Esophagus squamous epithelium (tissue), 5 donors: ENCODE measurements around the gene WIZ. TPM values are rescaled to one million over a fixed set of nuclear protein-coding genes. Genes with fewer than 3 reads are reported as not detected.

Experiments used
- DNase-seq: peaks from one replicate; lab custom pipeline; 2025; lab: John Stamatoyannopoulos, UW
- H3K27ac ChIP-seq, 4 donors: fragments of 200-600 bp; sonication (generic); one replicate each; pipeline ENCODE4 v1.5.1; 2016 to 2019; ENCODE audit warnings: mild to moderate bottlenecking in 1 of 4
- H3K27me3 ChIP-seq, 4 donors: fragments of 200-600 bp; sonication (generic); 1 replicate in 3 of 4; 2 replicates in 1 of 4; pipeline versions ENCODE4 v1.5.1 to v1.6.0; 2017 to 2021; ENCODE audit warnings: antibody characterized with exemption in 1 of 4
- H3K36me3 ChIP-seq, 3 donors: fragments of 200-600 bp; sonication (generic); one replicate each; pipeline ENCODE4 v1.5.1; 2016 to 2019
- H3K4me1 ChIP-seq, 3 donors: fragments of 200-600 bp; sonication (generic); one replicate each; pipeline ENCODE4 v1.5.1; 2017 to 2019
- H3K4me3 ChIP-seq, 4 donors: fragments of 200-600 bp; sonication (generic); 1 replicate in 3 of 4; 2 replicates in 1 of 4; pipeline ENCODE4 v1.5.1; 2016 to 2019; ENCODE audit warnings: mild to moderate bottlenecking in 2 of 4, moderate library complexity in 1 of 4
- H3K9me3 ChIP-seq, 3 donors: fragments of 200-600 bp; sonication (generic); one replicate each; pipeline ENCODE4 v1.5.1; 2016 to 2019
- POLR2A ChIP-seq, 4 donors: fragments of 450-650 bp; IDR thresholded peaks; one replicate each; pipeline ENCODE4 v1.6.1; 2017; ENCODE audit warnings: antibody characterized with exemption in 4 of 4, mild to moderate bottlenecking in 4 of 4, moderate library complexity in 3 of 4
- WGBS, 2 donors: methylation state at CpG; one replicate each; pipeline ENCODE4 v1.1.5; 2018; 5-methylcytosine and 5-hydroxymethylcytosine counted together
- intact Hi-C: fragments of 100-400 bp; cut with DNase I; formaldehyde crosslinking; loops from one replicate; pipeline ENCODE4 v1.15.0; 2022
- total RNA-seq, 4 donors: library from RNA; depleted of rRNA; stranded (reverse); fragments of >200 nt; gene quantifications; one replicate each; pipeline ENCODE4 v1.1.0, GENCODE V29; 2016
- TF ChIP-seq, protein P1 (sequence below), 6 experiments: fragments of 450-650 bp in 4 of 6; fragments of 200-600 bp in 2 of 6; sonication (generic) in 2 of 6; IDR thresholded peaks; one replicate each; pipeline ENCODE4 v1.5.1; 2016 to 2019; ENCODE audit warnings: antibody characterized with exemption in 6 of 6, mild to moderate bottlenecking in 4 of 6, moderate library complexity in 4 of 6
- donor health status: DM: yes; HTN: yes; CAD: no.

The WIZ gene
- total RNA-seq, 4 donors from 2014 or later, result 17.2 to 36.5 (median 30.0) TPM

DNA sequence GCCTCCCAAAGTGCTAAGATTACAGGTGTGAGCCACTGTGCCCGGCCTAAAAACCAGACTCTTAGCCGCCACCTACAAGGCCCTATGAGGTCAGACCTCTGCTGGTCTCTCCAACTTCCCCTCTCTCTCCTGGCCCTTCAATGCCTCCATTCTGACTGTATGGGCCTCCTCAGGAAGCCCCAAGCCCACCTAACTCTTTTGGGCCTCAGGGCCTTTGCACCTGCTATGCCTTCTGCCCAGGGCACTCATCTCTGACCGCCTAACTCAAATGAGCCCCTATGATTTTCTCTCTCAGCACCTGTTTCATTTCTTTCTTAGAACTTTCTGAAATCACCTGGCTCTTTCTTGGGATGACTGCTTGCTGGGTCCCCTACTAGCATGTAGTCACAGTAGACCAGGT lies 6.4 kb downstream of the WIZ start:
- Histone ChIP-seq H3K36me3 (peaks cover 0 to 6% (median 0%) of the 10 kb centered on the region in 3 donors), H3K27ac (no peak overlapping the region), H3K27me3 (no peaks in the 10 kb centered on the region), H3K4me1 (peaks cover 0 to 8% (median 3%) of the 10 kb centered on the region in 3 donors), H3K9me3 (no peaks in the 10 kb centered on the region), H3K4me3 (no peak overlapping the region)
- TF ChIP-seq, protein P1, sequence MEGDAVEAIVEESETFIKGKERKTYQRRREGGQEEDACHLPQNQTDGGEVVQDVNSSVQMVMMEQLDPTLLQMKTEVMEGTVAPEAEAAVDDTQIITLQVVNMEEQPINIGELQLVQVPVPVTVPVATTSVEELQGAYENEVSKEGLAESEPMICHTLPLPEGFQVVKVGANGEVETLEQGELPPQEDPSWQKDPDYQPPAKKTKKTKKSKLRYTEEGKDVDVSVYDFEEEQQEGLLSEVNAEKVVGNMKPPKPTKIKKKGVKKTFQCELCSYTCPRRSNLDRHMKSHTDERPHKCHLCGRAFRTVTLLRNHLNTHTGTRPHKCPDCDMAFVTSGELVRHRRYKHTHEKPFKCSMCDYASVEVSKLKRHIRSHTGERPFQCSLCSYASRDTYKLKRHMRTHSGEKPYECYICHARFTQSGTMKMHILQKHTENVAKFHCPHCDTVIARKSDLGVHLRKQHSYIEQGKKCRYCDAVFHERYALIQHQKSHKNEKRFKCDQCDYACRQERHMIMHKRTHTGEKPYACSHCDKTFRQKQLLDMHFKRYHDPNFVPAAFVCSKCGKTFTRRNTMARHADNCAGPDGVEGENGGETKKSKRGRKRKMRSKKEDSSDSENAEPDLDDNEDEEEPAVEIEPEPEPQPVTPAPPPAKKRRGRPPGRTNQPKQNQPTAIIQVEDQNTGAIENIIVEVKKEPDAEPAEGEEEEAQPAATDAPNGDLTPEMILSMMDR (IDR thresholded peaks at IDR 0.05), result no peak
- TF ChIP-seq POLR2A (IDR thresholded peaks at IDR 0.05), result no peak
- DNase-seq, result no peak
- intact Hi-C loops, result no loop called here
- WGBS, 2 donors, result 85 to 98% methylated on average over 3 of the region's 3 CpGs

DNA sequence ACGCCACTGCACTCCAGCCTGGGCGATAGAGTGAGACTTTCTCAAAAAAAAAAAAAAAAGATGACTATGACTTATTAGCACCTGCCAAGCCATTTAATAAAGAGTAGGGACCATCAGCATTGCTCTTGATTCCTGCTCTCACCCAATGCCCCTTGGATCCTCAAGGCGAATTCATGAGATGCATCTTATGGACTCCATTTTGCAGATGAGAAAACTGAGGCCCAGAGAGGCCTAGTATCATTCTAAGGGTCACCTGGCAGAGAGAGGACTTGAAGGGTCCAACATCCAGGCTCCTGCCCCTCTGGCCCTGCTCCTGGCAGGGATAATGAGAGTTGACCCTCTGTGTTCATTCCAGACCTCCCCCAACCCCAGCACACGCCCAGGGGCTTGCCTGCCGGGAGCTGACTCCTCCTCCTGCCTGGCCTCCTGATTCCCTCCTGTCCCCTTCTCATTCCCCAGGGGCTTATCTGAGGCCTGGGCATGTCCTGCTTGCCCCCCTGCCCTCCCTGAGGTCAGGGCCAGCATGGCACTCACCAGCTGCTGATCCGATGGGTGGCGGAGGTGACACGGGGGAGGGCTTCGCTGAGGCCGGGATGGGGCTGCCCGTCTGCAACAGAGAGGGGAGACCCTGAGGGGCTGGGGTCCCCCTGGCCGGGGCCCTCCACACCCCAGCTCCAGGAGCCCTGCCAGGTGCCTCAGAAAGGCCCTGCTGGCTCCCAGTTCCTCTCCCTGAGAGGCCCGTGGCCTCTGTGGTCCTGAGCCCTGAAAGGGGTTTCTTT lies 7.4 kb downstream of the WIZ start:
- 79 to 87% methylated on average over 3 to 6 of the region's 13 CpGs for WGBS, 2 donors
- no peak for TF ChIP-seq POLR2A (IDR thresholded peaks at IDR 0.05)
- TF ChIP-seq, protein P1 (IDR thresholded peaks at IDR 0.05), result no peak
- Histone ChIP-seq H3K4me1 (peaks cover 0 to 17% (median 11%) of the 10 kb centered on the region in 3 donors), H3K4me3 (no peak overlapping the region), H3K9me3 (no peaks in the 10 kb centered on the region), H3K27me3 (no peaks in the 10 kb centered on the region), H3K27ac (no peak overlapping the region), H3K36me3 (peaks cover 0 to 6% (median 0%) of the 10 kb centered on the region in 3 donors)
- intact Hi-C loops, result no loop called here
- DNase-seq, result no peak

DNA sequence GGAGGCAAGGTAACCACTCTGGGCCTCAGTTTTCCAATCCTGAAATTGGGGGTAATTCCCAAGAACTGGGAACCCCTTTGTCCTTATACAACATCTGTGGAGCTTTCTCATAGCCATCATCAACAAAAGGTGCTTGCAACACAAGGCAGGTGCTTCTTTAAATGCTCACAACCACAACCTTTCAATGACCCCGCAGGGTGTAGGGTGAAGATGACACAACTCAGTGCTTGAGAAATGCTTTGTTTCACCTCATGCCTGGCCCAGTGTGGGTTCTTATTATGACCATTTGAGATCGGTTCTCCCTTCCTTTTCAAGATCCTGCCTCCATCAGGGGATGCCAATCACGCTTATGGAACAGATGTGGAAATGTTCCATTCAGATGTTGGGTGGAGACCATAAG lies 8.4 kb downstream of the WIZ start:
- no peak overlapping the region for H3K4me3 ChIP-seq
- no peaks in the 10 kb centered on the region for H3K27me3 ChIP-seq
- TF ChIP-seq POLR2A (IDR thresholded peaks at IDR 0.05), result no peak
- TF ChIP-seq, protein P1 (IDR thresholded peaks at IDR 0.05), result no peak
- no peak for DNase-seq
- 61 to 89% methylated on average over 3 of the region's 3 CpGs for WGBS, 2 donors
- no peaks in the 10 kb centered on the region for H3K9me3 ChIP-seq
- no peak overlapping the region for H3K27ac ChIP-seq
- H3K4me1 ChIP-seq, result peaks cover 0 to 28% (median 19%) of the 10 kb centered on the region in 3 donors
- peaks cover 0 to 6% (median 0%) of the 10 kb centered on the region in 3 donors for H3K36me3 ChIP-seq
- intact Hi-C loops, result no loop called here

DNA sequence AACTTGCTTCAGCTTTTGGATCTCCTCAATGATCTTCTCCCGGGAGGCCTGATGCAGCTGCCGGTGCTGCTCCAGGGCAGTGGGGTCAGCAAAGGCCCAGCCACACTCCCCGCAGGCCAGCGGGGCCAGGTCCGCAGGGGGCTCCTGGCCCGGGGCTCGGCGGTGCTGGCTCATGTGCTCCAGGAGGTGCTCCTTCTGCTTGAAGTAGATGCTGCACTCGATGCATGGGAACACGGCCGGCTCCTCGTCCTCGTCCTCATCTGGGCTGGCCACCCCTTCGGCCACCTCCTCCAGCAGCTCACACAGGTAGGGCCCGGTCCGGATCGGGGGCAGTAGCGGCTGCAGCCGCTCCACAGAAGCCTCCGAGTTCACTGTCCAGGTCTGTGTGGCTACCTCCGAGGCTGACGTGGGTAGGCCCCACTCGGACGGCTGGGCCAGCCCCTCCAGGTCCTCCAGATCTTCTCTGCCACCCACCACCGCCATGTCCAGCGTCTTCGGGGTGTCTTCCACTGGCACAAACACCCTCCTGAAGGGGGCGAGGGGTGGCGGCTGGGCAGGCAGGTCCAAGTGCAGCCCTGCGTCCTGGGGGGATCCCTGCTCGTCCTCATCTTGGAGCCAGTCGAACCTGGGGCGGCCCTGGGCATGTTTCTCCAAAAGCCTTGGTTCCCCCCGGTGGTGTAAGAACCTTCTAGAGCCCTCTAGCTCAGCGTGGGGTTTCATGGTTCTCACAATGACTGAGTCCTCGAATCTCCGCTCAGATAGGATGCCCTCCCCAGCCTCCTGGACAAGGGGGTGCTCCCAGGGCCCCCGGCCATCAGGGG lies 9.7 kb downstream of the WIZ start:
- H3K9me3 ChIP-seq, result no peaks in the 10 kb centered on the region
- WGBS, 2 donors, result 84 to 86% methylated on average over 6 to 7 of the region's 38 CpGs
- no peak for DNase-seq
- peaks cover 0 to 29% (median 19%) of the 10 kb centered on the region in 3 donors for H3K4me1 ChIP-seq
- H3K27me3 ChIP-seq, result no peaks in the 10 kb centered on the region
- intact Hi-C loops, result no loop called here
- H3K4me3 ChIP-seq, result no peak overlapping the region
- no peak for TF ChIP-seq POLR2A (IDR thresholded peaks at IDR 0.05)
- TF ChIP-seq, protein P1 (IDR thresholded peaks at IDR 0.05), result no peak
- H3K27ac ChIP-seq, result no peak overlapping the region
- H3K36me3 ChIP-seq, result peaks cover 0 to 6% (median 0%) of the 10 kb centered on the region in 3 donors
